Esophagus squamous epithelium (tissue), 5 donors: ENCODE measurements around the gene LY6G6D. TPM values are rescaled to one million over a fixed set of nuclear protein-coding genes. Genes with fewer than 3 reads are reported as not detected.

Experiments used
- DNase-seq: peaks from one replicate; lab custom pipeline; 2025; lab: John Stamatoyannopoulos, UW
- H3K27ac ChIP-seq, 4 donors: fragments of 200-600 bp; sonication (generic); one replicate each; pipeline ENCODE4 v1.5.1; 2016 to 2019; ENCODE audit warnings: mild to moderate bottlenecking in 1 of 4
- H3K27me3 ChIP-seq, 4 donors: fragments of 200-600 bp; sonication (generic); 1 replicate in 3 of 4; 2 replicates in 1 of 4; pipeline versions ENCODE4 v1.5.1 to v1.6.0; 2017 to 2021; ENCODE audit warnings: antibody characterized with exemption in 1 of 4
- H3K36me3 ChIP-seq, 3 donors: fragments of 200-600 bp; sonication (generic); one replicate each; pipeline ENCODE4 v1.5.1; 2016 to 2019
- H3K4me1 ChIP-seq, 3 donors: fragments of 200-600 bp; sonication (generic); one replicate each; pipeline ENCODE4 v1.5.1; 2017 to 2019
- H3K4me3 ChIP-seq, 4 donors: fragments of 200-600 bp; sonication (generic); 1 replicate in 3 of 4; 2 replicates in 1 of 4; pipeline ENCODE4 v1.5.1; 2016 to 2019; ENCODE audit warnings: mild to moderate bottlenecking in 2 of 4, moderate library complexity in 1 of 4
- H3K9me3 ChIP-seq, 3 donors: fragments of 200-600 bp; sonication (generic); one replicate each; pipeline ENCODE4 v1.5.1; 2016 to 2019
- POLR2A ChIP-seq, 4 donors: fragments of 450-650 bp; IDR thresholded peaks; one replicate each; pipeline ENCODE4 v1.6.1; 2017; ENCODE audit warnings: antibody characterized with exemption in 4 of 4, mild to moderate bottlenecking in 4 of 4, moderate library complexity in 3 of 4
- WGBS, 2 donors: methylation state at CpG; one replicate each; pipeline ENCODE4 v1.1.5; 2018; 5-methylcytosine and 5-hydroxymethylcytosine counted together
- intact Hi-C: fragments of 100-400 bp; cut with DNase I; formaldehyde crosslinking; loops from one replicate; pipeline ENCODE4 v1.15.0; 2022
- total RNA-seq, 4 donors: library from RNA; depleted of rRNA; stranded (reverse); fragments of >200 nt; gene quantifications; one replicate each; pipeline ENCODE4 v1.1.0, GENCODE V29; 2016
- TF ChIP-seq, protein P1 (sequence below), 6 experiments: fragments of 450-650 bp in 4 of 6; fragments of 200-600 bp in 2 of 6; sonication (generic) in 2 of 6; IDR thresholded peaks; one replicate each; pipeline ENCODE4 v1.5.1; 2016 to 2019; ENCODE audit warnings: antibody characterized with exemption in 6 of 6, mild to moderate bottlenecking in 4 of 6, moderate library complexity in 4 of 6
- donor health status: DM: yes; HTN: yes; CAD: no.

LY6G6D gene
- total RNA-seq, 4 donors from 2014 or later: not detected

- Histone ChIP-seq H3K4me1 (peaks cover 31 to 93% (median 39%) of the 10 kb centered on the region in 3 donors), H3K4me3 (peak overlapping the region; percentile 68 to 91 (median 79)), H3K36me3 (peaks cover 27 to 67% (median 32%) of the 10 kb centered on the region in 3 donors), H3K9me3 (no peaks in the 10 kb centered on the region), H3K27ac (peak overlapping the region; percentile 90 to 98 (median 96)), H3K27me3 (no peaks in the 10 kb centered on the region)
- intact Hi-C loops: no loop called here
- WGBS, 2 donors: 0 to 1% methylated on average over 14 to 16 of the region's 29 CpGs
- peak in 2 of 4 donors; percentile 10 to 36 for TF ChIP-seq POLR2A (IDR thresholded peaks at IDR 0.05)
- TF ChIP-seq, protein P1, sequence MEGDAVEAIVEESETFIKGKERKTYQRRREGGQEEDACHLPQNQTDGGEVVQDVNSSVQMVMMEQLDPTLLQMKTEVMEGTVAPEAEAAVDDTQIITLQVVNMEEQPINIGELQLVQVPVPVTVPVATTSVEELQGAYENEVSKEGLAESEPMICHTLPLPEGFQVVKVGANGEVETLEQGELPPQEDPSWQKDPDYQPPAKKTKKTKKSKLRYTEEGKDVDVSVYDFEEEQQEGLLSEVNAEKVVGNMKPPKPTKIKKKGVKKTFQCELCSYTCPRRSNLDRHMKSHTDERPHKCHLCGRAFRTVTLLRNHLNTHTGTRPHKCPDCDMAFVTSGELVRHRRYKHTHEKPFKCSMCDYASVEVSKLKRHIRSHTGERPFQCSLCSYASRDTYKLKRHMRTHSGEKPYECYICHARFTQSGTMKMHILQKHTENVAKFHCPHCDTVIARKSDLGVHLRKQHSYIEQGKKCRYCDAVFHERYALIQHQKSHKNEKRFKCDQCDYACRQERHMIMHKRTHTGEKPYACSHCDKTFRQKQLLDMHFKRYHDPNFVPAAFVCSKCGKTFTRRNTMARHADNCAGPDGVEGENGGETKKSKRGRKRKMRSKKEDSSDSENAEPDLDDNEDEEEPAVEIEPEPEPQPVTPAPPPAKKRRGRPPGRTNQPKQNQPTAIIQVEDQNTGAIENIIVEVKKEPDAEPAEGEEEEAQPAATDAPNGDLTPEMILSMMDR (IDR thresholded peaks at IDR 0.05): peak in 2 of 6 experiments; percentile 56 to 71
- no peak for DNase-seq
These were observed 14.4 kb downstream of the LY6G6D start for GRCh38 chr6:31729515-31729978.

DNA sequence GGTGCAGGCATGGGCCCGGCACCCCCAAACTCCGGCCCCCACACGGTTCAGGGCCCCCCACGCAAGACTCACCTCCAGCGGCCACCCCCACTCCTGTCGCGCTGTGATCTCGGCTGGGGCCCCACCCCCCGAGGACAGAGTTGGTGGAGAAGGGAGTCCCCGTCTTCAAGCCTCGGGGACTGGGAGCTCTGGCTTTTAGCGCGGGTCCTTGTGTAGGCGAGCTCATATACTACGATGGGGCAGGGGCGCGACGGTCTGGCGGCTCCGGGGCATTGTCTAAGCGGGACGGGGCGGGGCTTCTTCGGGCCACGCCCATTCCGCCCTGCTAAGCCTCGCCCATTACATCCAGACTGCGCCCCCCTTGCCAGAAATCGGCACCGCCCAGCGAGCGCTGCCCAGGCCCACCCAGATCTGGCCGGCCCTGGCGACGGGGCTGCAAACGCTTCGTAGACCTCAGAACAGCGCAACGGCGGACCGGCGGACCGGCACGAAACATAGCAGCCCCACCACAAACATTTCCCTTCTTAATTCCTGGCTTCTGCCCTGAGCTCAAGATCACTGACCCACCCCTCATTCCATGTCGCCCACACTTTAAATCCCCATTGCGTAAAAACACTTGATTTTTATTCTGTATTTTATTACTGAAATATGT lies 15.0 kb downstream of the LY6G6D start:
- TF ChIP-seq, protein P1 (IDR thresholded peaks at IDR 0.05): no peak
- TF ChIP-seq POLR2A (IDR thresholded peaks at IDR 0.05): peak in 2 of 4 donors; percentile 31 to 54
- peaks cover 31 to 91% (median 40%) of the 10 kb centered on the region in 3 donors for H3K4me1 ChIP-seq
- no peaks in the 10 kb centered on the region for H3K9me3 ChIP-seq
- DNase-seq: no peak
- 13 to 46% methylated on average over 12 to 25 of the region's 46 CpGs for WGBS, 2 donors
- H3K27ac ChIP-seq: peak overlapping the region; percentile 90 to 98 (median 96)
- intact Hi-C loops: loop anchor here (10.0 kb wide), 1 partner anchor 105 kb away; no protein-coding TSS in a partner anchor
- H3K4me3 ChIP-seq: peak overlapping the region; percentile 68 to 91 (median 79)
- no peaks in the 10 kb centered on the region for H3K27me3 ChIP-seq
- peaks cover 27 to 67% (median 32%) of the 10 kb centered on the region in 3 donors for H3K36me3 ChIP-seq

GRCh38 chr6:31730631-31731086 lies 15.5 kb downstream of the LY6G6D start:
- no peak for DNase-seq
- intact Hi-C loops: loop anchor here (10.0 kb wide), 1 partner anchor 104 kb away; no protein-coding TSS in a partner anchor
- Histone ChIP-seq H3K4me1 (peaks cover 31 to 88% (median 40%) of the 10 kb centered on the region in 3 donors), H3K36me3 (peaks cover 27 to 67% (median 32%) of the 10 kb centered on the region in 3 donors), H3K4me3 (peak overlapping the region; percentile 68 to 91 (median 79)), H3K9me3 (no peaks in the 10 kb centered on the region), H3K27ac (peak overlapping the region; percentile 90 to 98 (median 96)), H3K27me3 (no peaks in the 10 kb centered on the region)
- TF ChIP-seq, protein P1 (IDR thresholded peaks at IDR 0.05): no peak
- TF ChIP-seq POLR2A (IDR thresholded peaks at IDR 0.05): no peak
- WGBS, 2 donors: 67 to 82% methylated on average over 7 to 11 of the region's 11 CpGs

DNA sequence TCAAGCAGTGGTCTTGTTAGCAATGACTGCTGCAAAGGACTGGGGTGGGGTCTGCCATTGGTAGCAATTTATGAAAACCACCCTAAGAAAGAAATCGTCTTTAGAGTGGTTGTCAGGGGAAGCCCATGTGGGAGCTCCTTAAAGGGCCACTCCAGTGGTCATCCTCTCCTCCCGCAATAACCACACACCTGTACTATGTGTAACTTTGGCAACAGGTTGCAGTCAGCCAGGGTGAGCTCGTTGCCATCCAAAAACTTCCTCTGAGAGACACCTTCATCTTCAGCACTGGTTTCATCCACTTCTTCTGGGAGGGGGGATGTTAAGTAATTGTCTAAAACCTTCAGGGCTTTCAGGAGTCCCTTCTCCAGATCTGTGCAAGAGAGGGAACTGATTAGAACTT lies 16.9 kb downstream of the LY6G6D start:
- intact Hi-C loops: loop anchor here (10.0 kb wide), 1 partner anchor 103 kb away; no protein-coding TSS in a partner anchor
- peaks cover 27 to 56% (median 32%) of the 10 kb centered on the region in 3 donors for H3K36me3 ChIP-seq
- TF ChIP-seq, protein P1 (IDR thresholded peaks at IDR 0.05): no peak
- TF ChIP-seq POLR2A (IDR thresholded peaks at IDR 0.05): no peak

DNA sequence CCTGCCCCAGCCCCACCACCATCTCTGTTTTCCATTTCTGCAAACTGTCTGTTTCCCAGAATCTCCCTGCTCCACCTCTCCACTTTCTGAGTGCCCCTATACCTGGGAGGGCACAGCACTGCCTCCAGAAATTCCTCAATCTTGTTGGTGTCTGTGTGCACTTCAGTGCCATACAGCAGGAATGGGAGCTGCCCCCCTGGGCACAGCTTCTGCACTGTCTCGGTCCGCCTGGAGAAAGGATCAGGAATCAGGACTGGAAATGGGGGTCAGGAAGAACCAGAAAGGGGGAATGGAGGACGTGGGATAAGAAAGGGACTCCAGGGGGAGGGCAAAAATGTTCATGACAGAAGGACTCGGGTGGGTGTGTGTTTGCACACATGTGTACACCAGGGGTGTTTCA lies 18.6 kb downstream of the LY6G6D start:
- no peaks in the 10 kb centered on the region for H3K27me3 ChIP-seq
- WGBS, 2 donors: 67 to 72% methylated on average over 3 of the region's 4 CpGs
- DNase-seq: no peak
- peaks cover 27 to 41% (median 32%) of the 10 kb centered on the region in 3 donors for H3K36me3 ChIP-seq
- peak overlapping the region; percentile 94 to 99 (median 98) for H3K27ac ChIP-seq
- no peaks in the 10 kb centered on the region for H3K9me3 ChIP-seq
- H3K4me1 ChIP-seq: peaks cover 37 to 81% (median 45%) of the 10 kb centered on the region in 3 donors
- no peak for TF ChIP-seq POLR2A (IDR thresholded peaks at IDR 0.05)
- TF ChIP-seq, protein P1 (IDR thresholded peaks at IDR 0.05): no peak
- intact Hi-C loops: loop anchor here (10.0 kb wide), 1 partner anchor 101 kb away; no protein-coding TSS in a partner anchor
- H3K4me3 ChIP-seq: peak overlapping the region in 2 of 4 donors; percentile 68 to 89

More for the DNA sequence above, 16.9 kb downstream of the LY6G6D start:
- Histone ChIP-seq H3K4me3 (no peak overlapping the region), H3K27ac (peak overlapping the region in 1 of 4 donors; percentile 95), H3K4me1 (peaks cover 32 to 81% (median 42%) of the 10 kb centered on the region in 3 donors), H3K9me3 (no peaks in the 10 kb centered on the region), H3K27me3 (no peaks in the 10 kb centered on the region)
- no peak for DNase-seq
- WGBS, 2 donors: 64 to 69% methylated on average over 2 to 3 of the region's 3 CpGs
